Measurements from ENCODE around the gene DPH3. TPM values are rescaled to one million over a fixed set of nuclear protein-coding genes. Genes with fewer than 3 reads are reported as not detected.

DPH3 gene
- total and polyA plus RNA-seq, 9 of the 15 experiments (the other 6 are each of a cell fraction or from before 2014, with no cell fraction given): 15.9 to 131 (median 38.7) TPM

DNA sequence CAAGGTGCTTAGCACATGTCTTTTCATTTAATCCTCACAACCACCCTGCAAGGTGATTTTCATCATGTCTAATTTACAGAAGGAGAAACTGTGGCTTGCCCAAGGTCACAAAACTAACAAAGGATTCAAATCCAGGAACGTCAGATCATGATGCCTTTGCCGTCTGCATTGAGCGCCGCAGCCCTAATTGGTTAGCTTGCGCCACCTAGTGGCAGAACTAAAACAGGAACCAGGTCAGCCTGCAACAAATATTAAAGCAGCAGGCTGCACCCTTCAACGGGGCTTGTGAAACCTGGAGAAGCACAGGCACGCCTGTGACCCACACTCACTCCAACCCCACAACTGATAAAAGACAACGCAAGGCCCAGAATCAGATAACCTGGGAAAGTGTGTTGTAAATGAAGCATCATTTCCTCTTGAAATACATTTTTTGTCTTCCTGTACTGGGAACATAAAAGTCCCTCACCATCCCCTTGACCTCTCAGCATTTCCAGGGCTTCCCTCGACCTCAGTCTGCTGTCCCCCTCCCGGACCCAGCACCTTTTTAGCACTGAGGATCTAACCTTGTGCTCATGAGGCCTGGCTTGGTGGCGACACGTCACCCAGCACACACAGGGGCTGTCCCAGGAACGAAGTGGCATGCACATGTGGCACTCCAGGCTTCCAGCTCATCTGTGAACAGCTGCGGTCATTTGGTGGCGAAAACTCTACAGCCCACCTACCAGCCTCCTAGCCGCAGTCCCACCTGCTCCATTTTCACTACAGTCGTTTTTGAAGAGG is 17.3 kb downstream of the DPH3 start:
- in situ Hi-C loops (cut with MboI) (loop anchor here (5.0 to 10.0 kb wide), 3 partner anchors 203 to 623 kb away; no protein-coding TSS in a partner anchor), intact Hi-C loops (cut with micrococcal nuclease) (loop anchor here (1.0 to 2.0 kb wide), 5 partner anchors 69 to 1045 kb away; no protein-coding TSS in a partner anchor)
- H3K9ac ChIP-seq (ENCODE audit: insufficient read depth in 1 of 2, low read depth in 2 of 2, low read length in 2 of 2): peak overlapping the region in 1 of 2 experiments; percentile 62; a peak in 1 of 4 replicates
- H3K79me2 ChIP-seq (ENCODE audit: control insufficient read depth, insufficient read depth, low read length): no peaks in the 10 kb centered on the region
- POLR2A ChIA-PET: interaction anchor here (1.0 kb wide), 1 partner anchor 16 kb away, joined by 3 read pairs; no protein-coding TSS in a partner anchor
- no peaks in the 10 kb centered on the region for H3K9me3 ChIP-seq (replicated peaks; ENCODE audit: control insufficient read depth, insufficient read depth, low read depth, low read length)
- peaks cover 3 to 4% of the 10 kb centered on the region in 2 experiments; a peak in 2 of 5 replicates for H3K4me1 ChIP-seq (replicated peaks in 1 of 2; ENCODE audit: control insufficient read depth in 2 of 2, insufficient read depth in 2 of 2, low read length in 2 of 2)
- WGBS (ENCODE audit: insufficient coverage, low coverage, missing lambda C conversion rate): 3% methylated on average over 17 of the region's 17 CpGs
- DNase-seq (ENCODE audit: extremely low read depth in 1 of 4, low spot score in 3 of 4): peak; percentile 74 to 90 (median 79)
- H3K9me1 ChIP-seq (ENCODE audit: control insufficient read depth, insufficient read depth, low read length): no peaks in the 10 kb centered on the region
- peak; percentile 95 for ATAC-seq
- H3K4me2 ChIP-seq (ENCODE audit: insufficient read depth, low read length): peak overlapping the region; percentile 57
- H3K4me3 ChIP-seq: no peak overlapping the region
- H3K36me3 ChIP-seq (ENCODE audit: control insufficient read depth, insufficient read depth, low read length): no peaks in the 10 kb centered on the region
- FAIRE-seq: peak; percentile 98
- CTCF ChIA-PET (ENCODE audit: low intra/inter-chr PET ratio): interaction anchor here (0.9 to 4.7 kb wide), 7 partner anchors 69 to 1139 kb away, joined by 3 to 31 read pairs (median 6); no protein-coding TSS in a partner anchor
- H2AFZ ChIP-seq (ENCODE audit: low read depth, low read length): peak overlapping the region; percentile 57
- H3K27me3 ChIP-seq (ENCODE audit: control insufficient read depth in 2 of 2, insufficient read depth in 2 of 2, low read length in 2 of 2): peaks cover 21 to 39% of the 10 kb centered on the region in 2 experiments
- 0 out of 2 replicates have a peak, but pooled peaks cover 5% of the 10 kb centered on the region for H4K20me1 ChIP-seq (replicated peaks; ENCODE audit: control insufficient read depth, insufficient read depth, low read length)
- no peak overlapping the region for H3K27ac ChIP-seq (ENCODE audit: extremely low read depth, low read depth, low read length)
- BruUV-seq (replicated peaks): no TSS peak
- TF ChIP-seq BHLHE40 (IDR thresholded peaks at IDR 0.05; ENCODE audit: low read length) (0 out of 2 replicates have a peak, but pooled peaks have one; percentile 44), KLF16 (IDR thresholded peaks at IDR 0.05) (peak; percentile 47; the same call in 1 of the 2 replicates), CC2D1A (IDR thresholded peaks at IDR 0.05) (0 out of 2 replicates have a peak, but pooled peaks have one; percentile 12), GABPA (tag; conservative IDR thresholded peaks at IDR 0.05; ENCODE audit: low read depth) (0 out of 2 replicates have a peak, but pooled peaks have one; percentile 2), CEBPB (tag; IDR thresholded peaks at IDR 0.05) (peak; percentile 13; the same call in 1 of the 2 replicates)
- TF ChIP-seq, protein P1, sequence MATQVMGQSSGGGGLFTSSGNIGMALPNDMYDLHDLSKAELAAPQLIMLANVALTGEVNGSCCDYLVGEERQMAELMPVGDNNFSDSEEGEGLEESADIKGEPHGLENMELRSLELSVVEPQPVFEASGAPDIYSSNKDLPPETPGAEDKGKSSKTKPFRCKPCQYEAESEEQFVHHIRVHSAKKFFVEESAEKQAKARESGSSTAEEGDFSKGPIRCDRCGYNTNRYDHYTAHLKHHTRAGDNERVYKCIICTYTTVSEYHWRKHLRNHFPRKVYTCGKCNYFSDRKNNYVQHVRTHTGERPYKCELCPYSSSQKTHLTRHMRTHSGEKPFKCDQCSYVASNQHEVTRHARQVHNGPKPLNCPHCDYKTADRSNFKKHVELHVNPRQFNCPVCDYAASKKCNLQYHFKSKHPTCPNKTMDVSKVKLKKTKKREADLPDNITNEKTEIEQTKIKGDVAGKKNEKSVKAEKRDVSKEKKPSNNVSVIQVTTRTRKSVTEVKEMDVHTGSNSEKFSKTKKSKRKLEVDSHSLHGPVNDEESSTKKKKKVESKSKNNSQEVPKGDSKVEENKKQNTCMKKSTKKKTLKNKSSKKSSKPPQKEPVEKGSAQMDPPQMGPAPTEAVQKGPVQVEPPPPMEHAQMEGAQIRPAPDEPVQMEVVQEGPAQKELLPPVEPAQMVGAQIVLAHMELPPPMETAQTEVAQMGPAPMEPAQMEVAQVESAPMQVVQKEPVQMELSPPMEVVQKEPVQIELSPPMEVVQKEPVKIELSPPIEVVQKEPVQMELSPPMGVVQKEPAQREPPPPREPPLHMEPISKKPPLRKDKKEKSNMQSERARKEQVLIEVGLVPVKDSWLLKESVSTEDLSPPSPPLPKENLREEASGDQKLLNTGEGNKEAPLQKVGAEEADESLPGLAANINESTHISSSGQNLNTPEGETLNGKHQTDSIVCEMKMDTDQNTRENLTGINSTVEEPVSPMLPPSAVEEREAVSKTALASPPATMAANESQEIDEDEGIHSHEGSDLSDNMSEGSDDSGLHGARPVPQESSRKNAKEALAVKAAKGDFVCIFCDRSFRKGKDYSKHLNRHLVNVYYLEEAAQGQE (IDR thresholded peaks at IDR 0.05; ENCODE audit: borderline replicate concordance): peak; percentile 78; the same call in 1 of the 2 replicates
- TF ChIP-seq, protein P1 (CRISPR knock-in tag; IDR thresholded peaks at IDR 0.05; ENCODE audit: low read depth): no peak
- TF ChIP-seq, protein P2, sequence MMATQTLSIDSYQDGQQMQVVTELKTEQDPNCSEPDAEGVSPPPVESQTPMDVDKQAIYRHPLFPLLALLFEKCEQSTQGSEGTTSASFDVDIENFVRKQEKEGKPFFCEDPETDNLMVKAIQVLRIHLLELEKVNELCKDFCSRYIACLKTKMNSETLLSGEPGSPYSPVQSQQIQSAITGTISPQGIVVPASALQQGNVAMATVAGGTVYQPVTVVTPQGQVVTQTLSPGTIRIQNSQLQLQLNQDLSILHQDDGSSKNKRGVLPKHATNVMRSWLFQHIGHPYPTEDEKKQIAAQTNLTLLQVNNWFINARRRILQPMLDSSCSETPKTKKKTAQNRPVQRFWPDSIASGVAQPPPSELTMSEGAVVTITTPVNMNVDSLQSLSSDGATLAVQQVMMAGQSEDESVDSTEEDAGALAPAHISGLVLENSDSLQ (IDR thresholded peaks at IDR 0.05): peak; percentile 67
- TF ChIP-seq, protein P3, sequence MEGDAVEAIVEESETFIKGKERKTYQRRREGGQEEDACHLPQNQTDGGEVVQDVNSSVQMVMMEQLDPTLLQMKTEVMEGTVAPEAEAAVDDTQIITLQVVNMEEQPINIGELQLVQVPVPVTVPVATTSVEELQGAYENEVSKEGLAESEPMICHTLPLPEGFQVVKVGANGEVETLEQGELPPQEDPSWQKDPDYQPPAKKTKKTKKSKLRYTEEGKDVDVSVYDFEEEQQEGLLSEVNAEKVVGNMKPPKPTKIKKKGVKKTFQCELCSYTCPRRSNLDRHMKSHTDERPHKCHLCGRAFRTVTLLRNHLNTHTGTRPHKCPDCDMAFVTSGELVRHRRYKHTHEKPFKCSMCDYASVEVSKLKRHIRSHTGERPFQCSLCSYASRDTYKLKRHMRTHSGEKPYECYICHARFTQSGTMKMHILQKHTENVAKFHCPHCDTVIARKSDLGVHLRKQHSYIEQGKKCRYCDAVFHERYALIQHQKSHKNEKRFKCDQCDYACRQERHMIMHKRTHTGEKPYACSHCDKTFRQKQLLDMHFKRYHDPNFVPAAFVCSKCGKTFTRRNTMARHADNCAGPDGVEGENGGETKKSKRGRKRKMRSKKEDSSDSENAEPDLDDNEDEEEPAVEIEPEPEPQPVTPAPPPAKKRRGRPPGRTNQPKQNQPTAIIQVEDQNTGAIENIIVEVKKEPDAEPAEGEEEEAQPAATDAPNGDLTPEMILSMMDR (IDR thresholded peaks at IDR 0.05 in 2 of 3, conservative IDR thresholded peaks at IDR 0.05 in 1 of 3; ENCODE audit: insufficient read depth in 2 of 3, low read depth in 1 of 3, low read length in 3 of 3): peak; percentile 92 to 99 (median 96)

Data from K562 (cell line).